ENCODE measurements around the gene MICU1.

- TF ChIP-seq ESRRG (CRISPR knock-in tag; IDR thresholded peaks at IDR 0.05) (no peak), ZNF70 (CRISPR knock-in tag; IDR thresholded peaks at IDR 0.05) (no peak), TOX (CRISPR knock-in tag; IDR thresholded peaks at IDR 0.05; ENCODE audit: borderline replicate concordance) (no peak), CREB5 (CRISPR knock-in tag; IDR thresholded peaks at IDR 0.05; ENCODE audit: low read depth) (no peak), TCF4 (CRISPR knock-in tag; IDR thresholded peaks at IDR 0.05; ENCODE audit: borderline replicate concordance) (no peak)
Measured at GRCh38 chr10:72477463-72477862, 148.4 kb downstream of the MICU1 start.
